Prostate gland (tissue), 2 donors: Measurements from ENCODE around the gene PGAP6.

ENCODE experiments used
- POLR2A ChIP-seq: fragments of 450-650 bp; IDR thresholded peaks from one replicate; pipeline ENCODE4 v1.6.1; 2016; ENCODE audit warnings: antibody characterized with exemption, mild to moderate bottlenecking
- TF ChIP-seq, protein P1 (sequence below), 4 experiments: fragments of 200-600 bp in 2 of 4; fragments of 450-650 bp in 2 of 4; sonication (generic) in 2 of 4; IDR thresholded peaks; 1 replicate in 3 of 4; 2 replicates in 1 of 4; pipeline ENCODE4 v1.5.1; 2016 to 2019; ENCODE audit warnings: antibody characterized with exemption in 4 of 4, mild to moderate bottlenecking in 2 of 4, moderate library complexity in 2 of 4

GRCh38 chr16:401468-402348 is 19.9 kb upstream of the PGAP6 start, which contains the start of gene DECR2:
- TF ChIP-seq, protein P1, sequence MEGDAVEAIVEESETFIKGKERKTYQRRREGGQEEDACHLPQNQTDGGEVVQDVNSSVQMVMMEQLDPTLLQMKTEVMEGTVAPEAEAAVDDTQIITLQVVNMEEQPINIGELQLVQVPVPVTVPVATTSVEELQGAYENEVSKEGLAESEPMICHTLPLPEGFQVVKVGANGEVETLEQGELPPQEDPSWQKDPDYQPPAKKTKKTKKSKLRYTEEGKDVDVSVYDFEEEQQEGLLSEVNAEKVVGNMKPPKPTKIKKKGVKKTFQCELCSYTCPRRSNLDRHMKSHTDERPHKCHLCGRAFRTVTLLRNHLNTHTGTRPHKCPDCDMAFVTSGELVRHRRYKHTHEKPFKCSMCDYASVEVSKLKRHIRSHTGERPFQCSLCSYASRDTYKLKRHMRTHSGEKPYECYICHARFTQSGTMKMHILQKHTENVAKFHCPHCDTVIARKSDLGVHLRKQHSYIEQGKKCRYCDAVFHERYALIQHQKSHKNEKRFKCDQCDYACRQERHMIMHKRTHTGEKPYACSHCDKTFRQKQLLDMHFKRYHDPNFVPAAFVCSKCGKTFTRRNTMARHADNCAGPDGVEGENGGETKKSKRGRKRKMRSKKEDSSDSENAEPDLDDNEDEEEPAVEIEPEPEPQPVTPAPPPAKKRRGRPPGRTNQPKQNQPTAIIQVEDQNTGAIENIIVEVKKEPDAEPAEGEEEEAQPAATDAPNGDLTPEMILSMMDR (IDR thresholded peaks at IDR 0.05) = peak; percentile 52 to 59 (median 54)
- peak; percentile 91 for TF ChIP-seq POLR2A
